HFFc6 (cell line): ENCODE results near the gene TIPRL. TPM values are rescaled to one million over a fixed set of nuclear protein-coding genes. Genes with fewer than 3 reads are reported as not detected.
A peak's percentile ranks its signal among the peaks of the same experiment; 100 is the strongest.

Experiments
- DNase-seq: peaks from one replicate; pipeline ENCODE4 v3.0.0-alpha.2; 2018
- H3K27ac Mint-ChIP-seq: 2 replicates; pipeline ENCODE4 v1.8.0; 2020; ENCODE audit warnings: mild to moderate bottlenecking, mixed read lengths
- H3K27me3 Mint-ChIP-seq: 2 replicates; pipeline ENCODE4 v1.8.0; 2021; ENCODE audit warnings: mild to moderate bottlenecking, moderate library complexity, mixed read lengths; ENCODE audit not compliant: insufficient read depth
- H3K36me3 Mint-ChIP-seq: 2 replicates; pipeline ENCODE4 v1.8.0; 2021; ENCODE audit warnings: low read depth, mixed read lengths
- H3K4me1 Mint-ChIP-seq: 2 replicates; pipeline ENCODE4 v1.8.0; 2020; ENCODE audit warnings: low read depth, mixed read lengths
- H3K4me3 Mint-ChIP-seq: 2 replicates; pipeline ENCODE4 v1.8.0; 2020; ENCODE audit warnings: mild to moderate bottlenecking, moderate library complexity, mixed read lengths
- H3K9me3 Mint-ChIP-seq: 2 replicates; pipeline ENCODE4 v1.8.0; 2020; ENCODE audit warnings: mild to moderate bottlenecking, mixed read lengths
- CTCF ChIP-seq: fragments of 200-600 bp; sonication (generic); IDR thresholded peaks from 2 replicates; pipeline ENCODE4 v1.5.0; 2021; ENCODE audit warnings: antibody characterized with exemption, mild to moderate bottlenecking
- total RNA-seq, 6 experiments: library from RNA; stranded (reverse); fragmentation: NEBNext Ultra II Directional; extraction: Animal tissue kit (Norgen Biotek cat#: 25700); gene quantifications; 2 replicates in 1 of 6; 3 replicates in 5 of 6; pipeline ENCODE4 v1.2.3, GENCODE V29; 2021

TIPRL gene
- total RNA-seq, 6 experiments from 2014 or later = 38.8 to 46.2 (median 44.2) TPM

GRCh38 chr1:168224991-168225390, 46.2 kb downstream of the TIPRL start:
- Mint-ChIP-seq H3K27ac (0 out of 2 replicates have a peak overlapping the region, but pooled peaks have one; percentile 78), H3K4me3 (peak overlapping the region; percentile 93), H3K9me3 (peaks cover 13% of the 10 kb centered on the region), H3K4me1 (peaks cover 53% of the 10 kb centered on the region), H3K36me3 (peaks cover 24% of the 10 kb centered on the region), H3K27me3 (peaks cover 12% of the 10 kb centered on the region)
- no peak for DNase-seq
- TF ChIP-seq CTCF = no peak

- peaks cover 13% of the 10 kb centered on the region for H3K9me3 Mint-ChIP-seq
- H3K27ac Mint-ChIP-seq = peak within 1 kb of the TSS; percentile 87
- H3K27me3 Mint-ChIP-seq = peaks cover 12% of the 10 kb centered on the region
- no peak for TF ChIP-seq CTCF
- H3K36me3 Mint-ChIP-seq = peaks cover 25% of the 10 kb centered on the region
- H3K4me1 Mint-ChIP-seq = peaks cover 56% of the 10 kb centered on the region
- H3K4me3 Mint-ChIP-seq = peak within 1 kb of the TSS; percentile 93
- peak; percentile 39 for DNase-seq
Measured at GRCh38 chr1:168225476-168226190, 46.9 kb downstream of the TIPRL start, which contains the start of gene SFT2D2. SFT2D2 (plus strand) TSS chr1:168226004; CDS start chr1:168226080, 76 bp downstream.

- no peak for TF ChIP-seq CTCF
- Mint-ChIP-seq H3K9me3 (peaks cover 13% of the 10 kb centered on the region), H3K4me3 (peak overlapping the region; percentile 93), H3K27me3 (peaks cover 5% of the 10 kb centered on the region; the same call in 1 of the 2 replicates), H3K27ac (peak overlapping the region; percentile 87), H3K36me3 (peaks cover 30% of the 10 kb centered on the region), H3K4me1 (peaks cover 60% of the 10 kb centered on the region)
- no peak for DNase-seq
Measured at GRCh38 chr1:168227620-168228019, 48.9 kb downstream of the TIPRL start.

- H3K9me3 Mint-ChIP-seq = no peaks in the 10 kb centered on the region
- H3K27me3 Mint-ChIP-seq = no peaks in the 10 kb centered on the region; the same call in 1 of the 2 replicates
- H3K4me3 Mint-ChIP-seq = no peak overlapping the region
- no peak overlapping the region for H3K27ac Mint-ChIP-seq
- TF ChIP-seq CTCF = no peak
- no peak for DNase-seq
- peaks cover 27% of the 10 kb centered on the region for H3K36me3 Mint-ChIP-seq
- peaks cover 47% of the 10 kb centered on the region for H3K4me1 Mint-ChIP-seq
Measured at GRCh38 chr1:168229893-168230292, 51.1 kb downstream of the TIPRL start.

GRCh38 chr1:168230709-168231108, 51.9 kb downstream of the TIPRL start:
- peaks cover 48% of the 10 kb centered on the region for H3K4me1 Mint-ChIP-seq
- no peak for DNase-seq

More at GRCh38 chr1:168230709-168231108, 51.9 kb downstream of the TIPRL start:
- peaks cover 27% of the 10 kb centered on the region for H3K36me3 Mint-ChIP-seq
- no peak overlapping the region for H3K27ac Mint-ChIP-seq
- H3K27me3 Mint-ChIP-seq = no peaks in the 10 kb centered on the region; the same call in 1 of the 2 replicates
- no peak for TF ChIP-seq CTCF
- H3K9me3 Mint-ChIP-seq = no peaks in the 10 kb centered on the region
- H3K4me3 Mint-ChIP-seq = no peak overlapping the region
